HepG2 (cell line): ENCODE measurements around the gene BRD2. TPM values are rescaled to one million over a fixed set of nuclear protein-coding genes. Genes with fewer than 3 reads are reported as not detected.

ENCODE experiments used
- CENPBD1 ChIP-seq: sonication (generic); formaldehyde crosslinking; IDR thresholded peaks from 2 replicates; pipeline ENCODE4 v1.8.0; 2022; ENCODE audit warnings: missing genetic modification reagents, low read depth, mild to moderate bottlenecking, borderline replicate concordance
- DNMT1 ChIP-seq: sonication (generic); formaldehyde crosslinking; IDR thresholded peaks from 2 replicates; pipeline ENCODE4 v1.5.1; 2020; ENCODE audit warnings: mild to moderate bottlenecking, missing genetic modification reagents
- FOXK2 ChIP-seq: fragments of 450-650 bp; IDR thresholded peaks from 2 replicates; pipeline ENCODE4 v1.6.1; 2016
- MTF1 ChIP-seq: sonication (generic); formaldehyde crosslinking; IDR thresholded peaks from 2 replicates; pipeline ENCODE4 v1.5.0; 2020; ENCODE audit warnings: missing genetic modification reagents
- NKX3-1 ChIP-seq: sonication (generic); formaldehyde crosslinking; IDR thresholded peaks from 2 replicates; pipeline ENCODE4 v1.5.0; 2020; ENCODE audit warnings: missing genetic modification reagents
- NPAS2 ChIP-seq: sonication (generic); formaldehyde crosslinking; IDR thresholded peaks from 2 replicates; pipeline ENCODE4 v1.8.0; 2022; ENCODE audit warnings: mild to moderate bottlenecking, missing genetic modification reagents, borderline replicate concordance
- PPARG ChIP-seq: conservative IDR thresholded peaks from 2 replicates; pipeline ENCODE4 v1.6.1; 2016; ENCODE audit warnings: missing biosample characterization, missing genetic modification reagents
- RCOR2 ChIP-seq: IDR thresholded peaks from 2 replicates; pipeline ENCODE4 v1.6.1; 2016; ENCODE audit warnings: missing biosample characterization, missing genetic modification reagents
- SIN3A ChIP-seq: IDR thresholded peaks from 2 replicates; pipeline ENCODE4 v1.6.1; 2011; ENCODE audit warnings: low read depth, mild to moderate bottlenecking, control low read depth, low read length, borderline replicate concordance
- SIX1 ChIP-seq: sonication (generic); formaldehyde crosslinking; IDR thresholded peaks from 2 replicates; pipeline ENCODE4 v1.4.0; 2020; ENCODE audit warnings: missing genetic modification reagents, borderline replicate concordance
- SNRNP70 ChIP-seq: fragments of 200-400 bp; formaldehyde crosslinking; IDR thresholded peaks from 2 replicates; pipeline ENCODE4 v1.6.1; 2017; ENCODE audit warnings: mild to moderate bottlenecking, low read depth, low read length, moderate library complexity
- TAF1 ChIP-seq: sonication (generic); formaldehyde crosslinking; IDR thresholded peaks from 2 replicates; pipeline ENCODE4 v1.4.0; 2020; ENCODE audit warnings: missing genetic modification reagents
- YEATS2 ChIP-seq: sonication (generic); formaldehyde crosslinking; IDR thresholded peaks from 2 replicates; pipeline ENCODE4 v1.4.0; 2020; ENCODE audit warnings: missing genetic modification reagents, borderline replicate concordance
- YEATS4 ChIP-seq: sonication (generic); formaldehyde crosslinking; IDR thresholded peaks from 2 replicates; pipeline ENCODE4 v1.4.0; 2020; ENCODE audit warnings: missing genetic modification reagents, borderline replicate concordance
- ZBTB34 ChIP-seq: sonication (generic); formaldehyde crosslinking; IDR thresholded peaks from 2 replicates; pipeline ENCODE4 v1.8.0; 2022; ENCODE audit warnings: mild to moderate bottlenecking, missing genetic modification reagents
- ZNF253 ChIP-seq: sonication (generic); formaldehyde crosslinking; IDR thresholded peaks from 2 replicates; pipeline ENCODE4 v1.8.0; 2022; ENCODE audit warnings: mild to moderate bottlenecking, missing genetic modification reagents, borderline replicate concordance
- ZNF256 ChIP-seq: sonication (generic); formaldehyde crosslinking; conservative IDR thresholded peaks from 2 replicates; pipeline ENCODE4 v1.4.0; 2020; ENCODE audit warnings: missing genetic modification reagents
- ZNF557 ChIP-seq: sonication (generic); formaldehyde crosslinking; IDR thresholded peaks from 2 replicates; pipeline ENCODE4 v1.4.0; 2020; ENCODE audit warnings: missing genetic modification reagents
- ZNF574 ChIP-seq: sonication (generic); formaldehyde crosslinking; IDR thresholded peaks from 2 replicates; pipeline ENCODE4 v1.4.0; 2020; ENCODE audit warnings: missing genetic modification reagents
- ZNF780A ChIP-seq: sonication (generic); formaldehyde crosslinking; IDR thresholded peaks from 2 replicates; pipeline ENCODE4 v1.8.0; 2022; ENCODE audit warnings: mild to moderate bottlenecking, missing genetic modification reagents, moderate library complexity
- polyA plus RNA-seq, 8 experiments: library from polyadenylated mRNA; depleted of rRNA in 3 of 8; stranded (reverse) in 7 of 8; unstranded in 1 of 8; fragments of >200 nt; fragmentation: Illumina TruSeq in 4 of 8; extraction: Trizol in 4 of 8; gene quantifications; 2 replicates each; pipeline versions ENCODE4 v1.2.1 to v1.2.3, GENCODE V29; 2011 to 2016; ENCODE audit warnings: low read depth in 4 of 8, missing spikeins in 1 of 8, mixed read lengths in 1 of 8; ENCODE audit not compliant: insufficient read depth in 1 of 8
- total RNA-seq, 5 experiments: library from RNA; depleted of rRNA; stranded (reverse); fragments of >200 nt; fragmentation: Illumina TruSeq; extraction: Trizol; gene quantifications; 2 replicates each; pipeline ENCODE4 v1.2.3, GENCODE V29; 2016; ENCODE audit warnings: low read depth in 1 of 5
- TF ChIP-seq, protein P1 (sequence below): sonication (generic); formaldehyde crosslinking; IDR thresholded peaks from 2 replicates; pipeline ENCODE4 v1.4.0; 2020; ENCODE audit warnings: mild to moderate bottlenecking, low read depth, missing genetic modification reagents
- TF ChIP-seq, protein P2 (sequence below): sonication (generic); formaldehyde crosslinking; IDR thresholded peaks from 2 replicates; pipeline ENCODE4 v1.9.0; 2021; ENCODE audit warnings: missing genetic modification reagents, borderline replicate concordance

The BRD2 gene
- total and polyA plus RNA-seq, 2 of the 13 experiments (the other 11 are each of a cell fraction or from before 2014, with no cell fraction given): 143 to 202 TPM

DNA sequence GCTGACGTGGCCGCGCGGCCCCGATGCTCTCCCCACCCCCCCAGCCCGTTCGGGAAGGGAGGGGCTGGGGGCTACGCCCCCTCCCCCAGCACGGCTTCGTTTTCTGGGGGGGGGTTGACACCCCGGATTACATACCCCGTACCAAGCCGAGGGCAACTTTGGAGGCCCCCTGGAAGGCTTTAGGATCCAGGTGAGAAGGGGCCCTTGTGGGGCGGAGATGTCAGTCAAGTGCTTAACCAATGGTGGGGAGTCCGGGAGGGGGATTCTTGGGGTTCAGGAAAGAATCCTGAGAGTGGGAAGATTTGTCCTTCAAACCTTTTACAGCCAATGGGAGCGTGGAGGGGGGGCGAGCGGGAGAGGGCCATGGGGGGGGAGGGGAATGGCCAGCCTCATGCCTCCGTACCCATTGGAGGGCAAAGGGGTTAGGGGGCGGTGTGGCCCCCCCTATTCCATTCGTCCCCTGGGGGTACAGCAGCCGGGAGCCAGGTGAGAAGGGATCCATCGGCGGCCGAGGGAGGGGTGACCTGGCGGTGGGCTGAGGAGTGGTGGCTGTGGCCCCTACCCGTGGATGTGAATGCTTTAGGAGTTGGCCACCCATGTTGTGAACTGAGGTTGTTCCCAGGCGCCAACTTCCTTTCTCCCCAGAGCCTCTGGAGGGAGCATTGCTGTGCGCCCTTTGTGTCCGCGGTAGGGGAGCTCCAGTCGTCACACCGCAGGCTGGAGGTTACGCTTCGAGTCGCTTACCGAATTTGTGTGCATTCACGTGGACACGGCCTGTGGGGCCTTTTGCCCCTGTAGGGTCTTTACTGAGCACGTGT lies 682 bp downstream of the BRD2 start (continued):
- TF ChIP-seq YEATS4 (CRISPR knock-in tag) (peak; percentile 39; the same call in 1 of the 2 replicates), SIN3A (peak; percentile 22; the same call in 1 of the 2 replicates), ZNF557 (CRISPR knock-in tag) (no peak), NPAS2 (CRISPR knock-in tag) (no peak), ZNF256 (CRISPR knock-in tag) (no peak), ZBTB34 (CRISPR knock-in tag) (peak; percentile 77; the same call in 1 of the 2 replicates), CENPBD1 (CRISPR knock-in tag) (no peak), ZNF780A (CRISPR knock-in tag) (no peak), NKX3-1 (CRISPR knock-in tag) (no peak; the same call in 1 of the 2 replicates), ZNF253 (no peak), DNMT1 (CRISPR knock-in tag) (peak; percentile 37; the same call in 1 of the 2 replicates), RCOR2 (CRISPR knock-in tag) (no peak), SNRNP70 (no peak), TAF1 (CRISPR knock-in tag) (peak; percentile 92), MTF1 (0 out of 2 replicates have a peak, but pooled peaks have one; percentile 63), FOXK2 (peak; percentile 50; the same call in 1 of the 2 replicates), SIX1 (no peak), ZNF574 (CRISPR knock-in tag) (peak; percentile 61), YEATS2 (CRISPR knock-in tag) (peak; percentile 44; the same call in 1 of the 2 replicates), PPARG (CRISPR knock-in tag) (no peak; the same call in 1 of the 2 replicates)
- TF ChIP-seq, protein P1, sequence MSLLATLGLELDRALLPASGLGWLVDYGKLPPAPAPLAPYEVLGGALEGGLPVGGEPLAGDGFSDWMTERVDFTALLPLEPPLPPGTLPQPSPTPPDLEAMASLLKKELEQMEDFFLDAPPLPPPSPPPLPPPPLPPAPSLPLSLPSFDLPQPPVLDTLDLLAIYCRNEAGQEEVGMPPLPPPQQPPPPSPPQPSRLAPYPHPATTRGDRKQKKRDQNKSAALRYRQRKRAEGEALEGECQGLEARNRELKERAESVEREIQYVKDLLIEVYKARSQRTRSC (CRISPR knock-in tag): peak; percentile 41; the same call in 1 of the 2 replicates
- TF ChIP-seq, protein P2, sequence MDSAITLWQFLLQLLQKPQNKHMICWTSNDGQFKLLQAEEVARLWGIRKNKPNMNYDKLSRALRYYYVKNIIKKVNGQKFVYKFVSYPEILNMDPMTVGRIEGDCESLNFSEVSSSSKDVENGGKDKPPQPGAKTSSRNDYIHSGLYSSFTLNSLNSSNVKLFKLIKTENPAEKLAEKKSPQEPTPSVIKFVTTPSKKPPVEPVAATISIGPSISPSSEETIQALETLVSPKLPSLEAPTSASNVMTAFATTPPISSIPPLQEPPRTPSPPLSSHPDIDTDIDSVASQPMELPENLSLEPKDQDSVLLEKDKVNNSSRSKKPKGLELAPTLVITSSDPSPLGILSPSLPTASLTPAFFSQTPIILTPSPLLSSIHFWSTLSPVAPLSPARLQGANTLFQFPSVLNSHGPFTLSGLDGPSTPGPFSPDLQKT: no peak
